Measurements from ENCODE around the gene RIPK3.

RIPK3 gene

DNA sequence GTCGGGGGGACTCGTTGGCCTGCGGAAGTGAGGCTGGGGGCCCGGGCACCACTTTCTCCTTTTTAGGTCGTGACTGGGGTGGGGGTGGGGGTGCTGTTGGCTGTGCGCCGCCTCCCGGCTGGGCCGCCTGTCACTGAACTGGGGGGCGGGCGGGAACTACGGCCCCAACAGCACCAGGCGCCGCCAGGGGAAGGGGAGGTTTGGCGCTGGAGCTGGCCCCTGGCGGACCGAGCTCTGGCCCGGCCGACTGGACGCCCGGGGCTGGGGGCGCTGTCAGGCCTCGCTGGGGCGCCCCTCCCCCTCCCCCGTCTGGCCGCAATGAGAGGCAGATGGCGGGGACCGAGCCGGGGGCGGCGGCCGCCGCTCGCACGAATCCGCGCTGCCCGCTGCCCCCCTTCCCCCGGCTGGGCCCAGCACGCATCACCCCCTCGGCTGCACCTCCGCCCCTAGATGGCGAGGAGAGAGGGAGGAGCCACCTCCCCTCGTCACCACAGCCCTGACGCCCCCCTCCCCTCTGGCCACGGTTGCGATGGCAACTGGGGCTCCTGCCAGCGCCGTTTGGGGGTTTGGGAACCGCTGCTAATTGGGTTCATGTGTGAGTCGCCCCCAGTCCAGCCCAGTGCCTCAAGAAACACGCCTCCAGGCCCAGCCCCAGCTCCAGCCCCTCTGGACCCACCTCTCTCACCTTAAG is 28.9 kb upstream of the RIPK3 start:
- Histone ChIP-seq H3K27me3 (ENCODE audit: control insufficient read depth in 1 of 2, insufficient read depth in 2 of 2, low read length in 2 of 2) (no peaks in the 10 kb centered on the region), H3K4me1 (ENCODE audit: insufficient read depth, low read length) (peaks cover 24% of the 10 kb centered on the region), H3K9me3 (ENCODE audit: low read length) (no peaks in the 10 kb centered on the region), H3K27ac (ENCODE audit: low read depth, low read length) (peak overlapping the region; percentile 99), H3K4me3 (ENCODE audit: low read depth in 1 of 2, low read length in 2 of 2) (peak overlapping the region; percentile 84 to 100), H3K9ac (ENCODE audit: low read length) (peak overlapping the region; percentile 86), H3K36me3 (ENCODE audit: insufficient read depth, low read length) (peaks cover 7% of the 10 kb centered on the region)

DNA sequence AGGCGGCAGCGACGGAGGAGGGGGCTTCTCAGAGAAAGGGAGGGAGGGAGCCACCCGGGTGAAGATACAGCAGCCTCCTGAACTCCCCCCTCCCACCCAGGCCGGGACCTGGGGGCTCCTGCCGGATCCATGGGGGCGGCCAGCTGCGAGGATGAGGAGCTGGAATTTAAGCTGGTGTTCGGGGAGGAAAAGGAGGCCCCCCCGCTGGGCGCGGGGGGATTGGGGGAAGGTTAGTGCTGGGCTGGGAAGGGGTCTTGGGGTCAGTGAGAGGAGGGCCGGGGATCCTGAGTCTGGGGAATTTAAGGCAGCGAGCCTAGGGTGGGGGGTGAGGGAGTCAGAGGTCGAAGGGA is 28.4 kb upstream of the RIPK3 start:
- Histone ChIP-seq H3K4me3 (ENCODE audit: low read depth in 1 of 2, low read length in 2 of 2) (peak overlapping the region; percentile 84 to 100), H3K4me1 (ENCODE audit: insufficient read depth, low read length) (peaks cover 24% of the 10 kb centered on the region), H3K27ac (ENCODE audit: low read depth, low read length) (peak overlapping the region; percentile 99), H3K9me3 (ENCODE audit: low read length) (no peaks in the 10 kb centered on the region), H3K9ac (ENCODE audit: low read length) (peak overlapping the region; percentile 86), H3K36me3 (ENCODE audit: insufficient read depth, low read length) (peaks cover 2% of the 10 kb centered on the region), H3K27me3 (ENCODE audit: control insufficient read depth in 1 of 2, insufficient read depth in 2 of 2, low read length in 2 of 2) (no peaks in the 10 kb centered on the region)

GRCh38 chr14:24367514-24368211 is 27.9 kb upstream of the RIPK3 start, which contains the start of gene NFATC4:
Gene NFATC4 (plus strand): TSS chr14:24368184. CDS start chr14:24368341, 157 bp downstream.
- H3K4me1 ChIP-seq (ENCODE audit: insufficient read depth, low read length) = peaks cover 24% of the 10 kb centered on the region

GRCh38 chr14:24366721-24367513 is 27.1 kb upstream of the RIPK3 start:
- Histone ChIP-seq H3K9ac (ENCODE audit: low read length) (peak overlapping the region; percentile 95), H3K4me3 (ENCODE audit: low read depth in 1 of 2, low read length in 2 of 2) (peak overlapping the region; percentile 70 to 84), H3K9me3 (ENCODE audit: low read length) (no peaks in the 10 kb centered on the region), H3K27ac (ENCODE audit: low read depth, low read length) (peak overlapping the region; percentile 99), H3K27me3 (ENCODE audit: control insufficient read depth in 1 of 2, insufficient read depth in 2 of 2, low read length in 2 of 2) (no peaks in the 10 kb centered on the region), H3K4me1 (ENCODE audit: insufficient read depth, low read length) (peaks cover 24% of the 10 kb centered on the region), H3K36me3 (ENCODE audit: insufficient read depth, low read length) (no peaks in the 10 kb centered on the region)

More at GRCh38 chr14:24367514-24368211, 27.9 kb upstream of the RIPK3 start, which contains the start of gene NFATC4:
- peak within 1 kb of the TSS; percentile 99 for H3K27ac ChIP-seq (ENCODE audit: low read depth, low read length)
- H3K4me3 ChIP-seq (ENCODE audit: low read depth in 1 of 2, low read length in 2 of 2) = peak within 1 kb of the TSS; percentile 84 to 100
- H3K9me3 ChIP-seq (ENCODE audit: low read length) = no peaks in the 10 kb centered on the region
- peak within 1 kb of the TSS; percentile 95 for H3K9ac ChIP-seq (ENCODE audit: low read length)
- H3K27me3 ChIP-seq (ENCODE audit: control insufficient read depth in 1 of 2, insufficient read depth in 2 of 2, low read length in 2 of 2) = no peaks in the 10 kb centered on the region
- H3K36me3 ChIP-seq (ENCODE audit: insufficient read depth, low read length) = no peaks in the 10 kb centered on the region

- Histone ChIP-seq H3K4me1 (ENCODE audit: insufficient read depth, low read length) (peaks cover 24% of the 10 kb centered on the region), H3K27me3 (ENCODE audit: control insufficient read depth in 1 of 2, insufficient read depth in 2 of 2, low read length in 2 of 2) (no peaks in the 10 kb centered on the region), H3K9me3 (ENCODE audit: low read length) (no peaks in the 10 kb centered on the region), H3K36me3 (ENCODE audit: insufficient read depth, low read length) (no peaks in the 10 kb centered on the region), H3K27ac (ENCODE audit: low read depth, low read length) (peak overlapping the region; percentile 99), H3K9ac (ENCODE audit: low read length) (peak overlapping the region; percentile 95), H3K4me3 (ENCODE audit: low read depth in 1 of 2, low read length in 2 of 2) (peak overlapping the region; percentile 70 to 84)
Measured at GRCh38 chr14:24366413-24366720, 26.6 kb upstream of the RIPK3 start.

DNA sequence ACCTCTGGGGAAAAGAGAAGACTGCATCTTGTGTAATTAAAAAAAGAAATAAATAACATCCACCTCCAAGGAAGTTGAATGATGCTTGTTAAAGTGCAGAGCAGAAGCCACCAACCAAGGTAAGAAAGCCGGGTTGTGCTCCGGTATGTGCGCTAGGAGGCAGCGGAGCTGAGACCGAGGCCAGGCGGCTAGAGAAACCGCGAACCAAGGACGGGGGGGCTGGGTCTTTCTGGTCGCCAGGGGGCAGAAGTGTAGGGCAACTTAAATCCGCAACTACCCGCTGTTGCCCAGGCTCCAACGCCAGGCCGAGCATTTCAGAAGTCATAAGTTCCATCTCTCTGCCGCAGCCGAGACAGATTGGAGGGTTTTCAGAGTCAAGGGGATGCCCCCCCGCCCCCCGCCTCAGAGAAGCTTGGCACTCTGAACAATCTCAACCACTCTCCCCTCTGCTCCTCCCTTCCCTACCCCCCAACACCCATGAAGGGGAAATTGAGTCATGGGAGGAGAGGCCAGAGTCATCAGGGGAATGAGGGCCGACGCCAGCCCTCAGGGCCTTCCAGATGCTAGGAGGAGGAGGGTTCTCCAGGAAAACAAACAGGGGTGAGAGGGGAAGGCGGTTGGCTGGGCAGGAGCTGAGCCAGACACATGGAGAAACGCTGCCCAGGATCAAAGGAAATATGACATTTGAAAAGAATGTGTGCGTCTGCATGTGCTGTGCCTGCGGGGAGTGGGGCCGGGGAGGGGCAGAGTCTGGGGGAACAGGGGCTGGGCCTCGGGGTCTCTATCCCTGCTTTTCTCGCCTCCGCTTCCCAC is 26.0 kb upstream of the RIPK3 start:
- Histone ChIP-seq H3K27me3 (ENCODE audit: control insufficient read depth in 1 of 2, insufficient read depth in 2 of 2, low read length in 2 of 2) (no peaks in the 10 kb centered on the region), H3K9ac (ENCODE audit: low read length) (peak overlapping the region; percentile 95), H3K27ac (ENCODE audit: low read depth, low read length) (peak overlapping the region; percentile 99), H3K4me1 (ENCODE audit: insufficient read depth, low read length) (peaks cover 24% of the 10 kb centered on the region), H3K9me3 (ENCODE audit: low read length) (no peaks in the 10 kb centered on the region), H3K4me3 (ENCODE audit: low read depth in 1 of 2, low read length in 2 of 2) (peak overlapping the region in 1 of 2 donors; percentile 84), H3K36me3 (ENCODE audit: insufficient read depth, low read length) (no peaks in the 10 kb centered on the region)

GRCh38 chr14:24364841-24365240 is 25.1 kb upstream of the RIPK3 start:
- peaks cover 24% of the 10 kb centered on the region for H3K4me1 ChIP-seq (ENCODE audit: insufficient read depth, low read length)
- H3K9me3 ChIP-seq (ENCODE audit: low read length) = no peaks in the 10 kb centered on the region
- peak overlapping the region; percentile 99 for H3K27ac ChIP-seq (ENCODE audit: low read depth, low read length)
- H3K4me3 ChIP-seq (ENCODE audit: low read depth in 1 of 2, low read length in 2 of 2) = no peak overlapping the region
- H3K36me3 ChIP-seq (ENCODE audit: insufficient read depth, low read length) = no peaks in the 10 kb centered on the region
- H3K27me3 ChIP-seq (ENCODE audit: control insufficient read depth in 1 of 2, insufficient read depth in 2 of 2, low read length in 2 of 2) = no peaks in the 10 kb centered on the region
- H3K9ac ChIP-seq (ENCODE audit: low read length) = no peak overlapping the region

DNA sequence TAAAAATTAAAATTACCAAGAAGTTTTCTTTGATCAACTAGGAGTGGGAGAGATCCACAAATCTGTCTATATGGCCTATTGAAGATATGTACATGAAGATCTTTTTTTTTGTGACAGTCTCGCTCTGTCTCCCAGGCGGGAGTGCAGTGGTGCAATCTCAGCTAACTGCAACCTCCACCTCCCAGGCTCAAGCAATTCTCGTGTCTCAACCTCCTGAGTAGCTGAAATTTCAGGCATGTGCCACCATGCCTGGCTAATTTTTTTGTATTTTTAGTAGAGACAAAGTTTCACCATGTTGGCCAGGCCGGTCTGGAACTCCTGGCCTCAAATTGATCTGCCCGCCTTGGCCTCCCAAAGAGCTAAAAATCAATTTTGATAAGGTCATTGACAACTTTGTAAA is 23.6 kb upstream of the RIPK3 start:
- no peak overlapping the region for H3K4me3 ChIP-seq (ENCODE audit: low read depth in 1 of 2, low read length in 2 of 2)
- H3K4me1 ChIP-seq (ENCODE audit: insufficient read depth, low read length) = peaks cover 24% of the 10 kb centered on the region
- no peaks in the 10 kb centered on the region for H3K9me3 ChIP-seq (ENCODE audit: low read length)
- no peaks in the 10 kb centered on the region for H3K36me3 ChIP-seq (ENCODE audit: insufficient read depth, low read length)
- H3K9ac ChIP-seq (ENCODE audit: low read length) = no peak overlapping the region
- H3K27me3 ChIP-seq (ENCODE audit: control insufficient read depth in 1 of 2, insufficient read depth in 2 of 2, low read length in 2 of 2) = no peaks in the 10 kb centered on the region
- no peak overlapping the region for H3K27ac ChIP-seq (ENCODE audit: low read depth, low read length)

DNA sequence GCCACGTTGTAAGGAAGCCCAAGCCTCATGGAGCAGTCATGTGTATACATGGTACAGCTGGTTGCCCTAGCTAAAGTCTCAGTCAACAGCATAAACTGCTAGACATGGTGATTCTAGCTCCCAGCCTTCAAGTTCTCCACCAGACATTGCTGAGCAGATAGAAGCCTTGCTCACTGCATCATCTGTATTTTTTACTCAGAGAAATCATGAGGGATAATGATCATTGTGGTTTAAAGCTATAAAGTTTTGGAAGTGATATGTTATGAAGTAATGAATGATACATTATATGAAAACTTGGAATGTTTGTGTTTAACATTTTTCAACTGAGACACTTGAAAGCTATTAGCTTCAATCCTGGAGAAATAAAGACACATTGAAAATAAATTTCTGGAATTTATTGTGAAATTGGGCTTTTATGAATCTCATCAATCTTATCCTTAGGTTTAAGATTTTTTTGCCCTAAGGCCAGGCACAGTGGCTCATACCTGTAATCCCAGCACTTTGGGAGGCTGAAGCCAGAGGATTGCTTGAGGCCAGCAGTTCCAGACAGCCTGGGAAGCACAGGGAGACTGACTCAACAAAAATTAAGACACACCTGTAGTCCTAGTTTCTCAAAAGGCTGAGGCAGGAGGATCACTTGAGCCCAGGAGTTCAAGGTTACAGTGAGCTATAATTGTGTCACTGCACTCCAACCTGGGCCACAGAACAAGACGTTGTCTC is 22.6 kb upstream of the RIPK3 start:
- Histone ChIP-seq H3K4me3 (ENCODE audit: low read depth in 1 of 2, low read length in 2 of 2) (no peak overlapping the region), H3K4me1 (ENCODE audit: insufficient read depth, low read length) (peaks cover 21% of the 10 kb centered on the region)

DNA sequence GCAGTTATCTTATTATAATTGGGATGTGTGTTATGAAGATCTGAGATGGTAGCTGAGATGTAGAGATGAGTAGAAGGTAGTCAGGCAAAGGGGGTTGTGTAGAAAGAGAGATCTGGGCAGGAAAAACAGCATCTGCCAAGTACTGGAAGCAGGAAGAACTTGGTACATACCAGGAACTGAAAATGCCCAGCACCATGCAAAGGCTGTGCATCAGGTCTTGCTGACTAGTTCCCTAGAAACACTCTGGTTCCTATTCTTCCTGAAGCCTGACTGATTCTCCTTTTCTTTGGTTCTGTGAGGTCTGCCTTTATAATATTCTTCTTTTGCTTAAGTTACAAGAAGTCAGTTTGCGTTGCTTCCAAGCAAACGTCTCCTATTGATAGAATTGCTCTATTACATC is 21.5 kb upstream of the RIPK3 start:
- Histone ChIP-seq H3K4me1 (ENCODE audit: insufficient read depth, low read length) (peaks cover 13% of the 10 kb centered on the region), H3K27me3 (ENCODE audit: control insufficient read depth in 1 of 2, insufficient read depth in 2 of 2, low read length in 2 of 2) (no peaks in the 10 kb centered on the region), H3K4me3 (ENCODE audit: low read depth in 1 of 2, low read length in 2 of 2) (no peak overlapping the region), H3K9me3 (ENCODE audit: low read length) (no peaks in the 10 kb centered on the region), H3K27ac (ENCODE audit: low read depth, low read length) (no peak overlapping the region), H3K9ac (ENCODE audit: low read length) (no peak overlapping the region), H3K36me3 (ENCODE audit: insufficient read depth, low read length) (no peaks in the 10 kb centered on the region)

More for the DNA sequence above, 22.6 kb upstream of the RIPK3 start:
- Histone ChIP-seq H3K27me3 (ENCODE audit: control insufficient read depth in 1 of 2, insufficient read depth in 2 of 2, low read length in 2 of 2) (no peaks in the 10 kb centered on the region), H3K9me3 (ENCODE audit: low read length) (no peaks in the 10 kb centered on the region), H3K36me3 (ENCODE audit: insufficient read depth, low read length) (no peaks in the 10 kb centered on the region), H3K27ac (ENCODE audit: low read depth, low read length) (no peak overlapping the region), H3K9ac (ENCODE audit: low read length) (no peak overlapping the region)
